H1 (cell line): ENCODE measurements around the gene SNRPE. TPM values are rescaled to one million over a fixed set of nuclear protein-coding genes. Genes with fewer than 3 reads are reported as not detected.

ENCODE experiments used
- CTCF ChIP-seq, 3 experiments: IDR thresholded peaks; 1 replicate in 2 of 3; 2 replicates in 1 of 3; pipeline versions ENCODE4 v1.5.1 to v1.6.1; 2011; ENCODE audit warnings: low read length in 3 of 3, mild to moderate bottlenecking in 3 of 3, inconsistent platforms in 2 of 3, low read depth in 1 of 3, moderate library complexity in 1 of 3; ENCODE audit not compliant: insufficient read depth in 1 of 3; ENCODE audit errors: control extremely low read depth in 1 of 3
- SIX5 ChIP-seq: IDR thresholded peaks from 2 replicates; pipeline ENCODE4 v1.6.1; 2011; ENCODE audit warnings: mild to moderate bottlenecking, low read depth, low read length
- polyA plus RNA-seq, 7 experiments: library from polyadenylated mRNA; depleted of rRNA in 3 of 7; stranded (reverse) in 5 of 7; unstranded in 2 of 7; fragments of >200 nt in 5 of 7; fragments of 200-250 nt in 2 of 7; gene quantifications; 1 replicate in 5 of 7; 2 replicates in 1 of 7; 4 replicates in 1 of 7; pipeline versions ENCODE4 v1.2.1 to v1.2.3, GENCODE V29; 2011 to 2013; ENCODE audit warnings: missing spikeins in 2 of 7, mixed read lengths in 2 of 7
- total RNA-seq: library from RNA; stranded (reverse); fragmentation: NEBNext Ultra II Directional; extraction: Animal tissue kit (Norgen Biotek cat#: 25700); gene quantifications from 2 replicates; pipeline ENCODE4 v1.2.1, GENCODE V29; 2021

Gene SNRPE
- total and polyA plus RNA-seq, 2 of the 8 experiments (the other 6 are each of a cell fraction or from before 2014, with no cell fraction given) = 416 to 461 TPM

DNA sequence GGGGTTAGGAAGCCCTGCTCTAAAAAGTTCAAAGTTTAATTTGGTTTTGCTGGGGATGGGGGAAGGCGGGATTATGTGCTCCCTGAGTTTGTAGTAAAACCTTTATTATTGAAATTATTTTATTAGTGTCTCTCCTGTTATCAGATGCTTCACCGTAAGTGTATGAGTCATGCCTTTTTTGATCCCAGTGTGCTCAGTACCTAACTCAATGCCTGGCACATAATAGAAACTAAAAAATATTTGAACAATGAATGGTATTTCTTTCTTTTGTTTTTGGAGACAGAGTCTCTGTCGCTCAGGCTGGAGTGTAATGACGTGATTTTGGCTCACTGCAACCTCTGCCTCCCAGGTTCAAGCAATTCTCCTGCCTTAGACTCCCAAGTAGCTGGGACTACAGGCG lies 6.4 kb downstream of the SNRPE start (continued):
- TF ChIP-seq CTCF (IDR thresholded peaks at IDR 0.05; ENCODE audit: control extremely low read depth in 1 of 3, insufficient read depth in 1 of 3, low read depth in 1 of 3, low read length in 3 of 3) (no peak), SIX5 (no peak)
